Hepatocyte (in vitro differentiated cells): Measurements from ENCODE around the gene FGGY.

Source experiments
- EZH2 ChIP-seq: fragments of 200-600 bp; sonication (generic); IDR thresholded peaks from 2 replicates; pipeline ENCODE4 v1.6.1; 2016; ENCODE audit warnings: antibody characterized with exemption, mild to moderate bottlenecking, borderline replicate concordance
- EZH2phosphoT487 ChIP-seq: fragments of 200-600 bp; sonication (generic); IDR thresholded peaks from one replicate; pipeline ENCODE4 v1.6.1; 2018; ENCODE audit warnings: antibody characterized with exemption, mild to moderate bottlenecking, low read depth, moderate library complexity; ENCODE audit not compliant: unreplicated experiment, severe bottlenecking

DNA sequence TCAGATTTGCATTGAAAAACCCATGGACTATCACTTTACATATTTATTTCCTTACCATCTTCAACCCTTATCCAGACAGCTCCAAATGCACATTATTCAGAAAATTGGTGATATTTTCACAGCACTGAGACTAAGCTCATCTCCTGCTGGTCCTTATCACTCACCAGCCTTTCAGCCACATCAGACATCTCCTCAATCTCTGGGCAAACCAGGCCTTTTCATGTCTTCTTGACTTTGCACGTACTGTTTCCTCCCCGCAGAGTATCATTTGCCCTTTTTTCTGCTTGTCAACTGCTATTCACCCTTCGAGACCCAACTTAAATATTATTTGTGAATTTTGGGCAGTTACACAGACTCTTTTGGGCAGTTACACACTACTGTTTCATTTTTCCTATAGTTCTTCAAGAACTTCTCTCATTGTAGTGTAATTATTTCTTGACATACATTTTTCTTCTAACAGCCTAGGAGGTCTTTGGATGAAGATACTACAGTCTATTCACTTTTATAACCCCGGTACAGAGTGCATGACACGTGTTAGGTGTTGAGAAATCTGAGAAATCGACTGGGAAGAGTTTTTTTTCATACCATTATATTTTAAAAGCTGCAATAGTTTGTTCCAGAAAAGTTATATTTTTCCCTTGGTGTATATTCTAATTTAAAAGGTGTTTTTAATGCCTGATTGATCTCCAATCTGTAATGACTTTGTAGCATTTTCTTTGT, 98.0 kb downstream of the FGGY start:
- TF ChIP-seq EZH2phosphoT487 (no peak), EZH2 (no peak)
